Type B pancreatic cell (in vitro differentiated cells): Measurements from ENCODE around the gene KRTAP4-5. TPM values are rescaled to one million over a fixed set of nuclear protein-coding genes. Genes with fewer than 3 reads are reported as not detected.
"Not testable (repeated sequence)": the region's sequence is repeated elsewhere in the genome, so short reads cannot be mapped to it uniquely, and the experiment has no call there.

Source experiments
- DNase-seq: peaks from one replicate; pipeline ENCODE4 v3.0.0; 2021; ENCODE audit warnings: mixed read lengths; ENCODE audit not compliant: unreplicated experiment; ENCODE audit errors: extremely low spot score
- H3K27ac Mint-ChIP-seq: 2 replicates; pipeline ENCODE4 v1.8.0; 2021; ENCODE audit warnings: mild to moderate bottlenecking, mixed read lengths
- H3K27me3 Mint-ChIP-seq: 2 replicates; pipeline ENCODE4 v1.8.0; 2021; ENCODE audit warnings: mixed read lengths
- H3K36me3 Mint-ChIP-seq: 2 replicates; pipeline ENCODE4 v1.8.0; 2021; ENCODE audit warnings: mixed read lengths
- H3K4me1 Mint-ChIP-seq: one replicate; pipeline ENCODE4 v1.8.0; 2021; ENCODE audit warnings: mixed read lengths; ENCODE audit not compliant: unreplicated experiment
- H3K4me3 Mint-ChIP-seq: 2 replicates; pipeline ENCODE4 v1.8.0; 2021; ENCODE audit warnings: mild to moderate bottlenecking, mixed read lengths
- H3K9me3 Mint-ChIP-seq: 2 replicates; pipeline ENCODE4 v1.8.0; 2021; ENCODE audit warnings: mixed read lengths
- total RNA-seq: library from RNA; stranded (reverse); gene quantifications from 2 replicates; pipeline ENCODE4 v1.2.1, GENCODE V29; 2021; ENCODE audit warnings: low replicate concordance
- TF ChIP-seq, protein P1 (sequence below): fragments of 200-600 bp; sonication (generic); conservative IDR thresholded peaks from 2 replicates; pipeline ENCODE4 v1.5.0; 2021; ENCODE audit warnings: antibody characterized with exemption, mild to moderate bottlenecking

KRTAP4-5 gene
- total RNA-seq, 1 donor from 2014 or later: not detected

DNA sequence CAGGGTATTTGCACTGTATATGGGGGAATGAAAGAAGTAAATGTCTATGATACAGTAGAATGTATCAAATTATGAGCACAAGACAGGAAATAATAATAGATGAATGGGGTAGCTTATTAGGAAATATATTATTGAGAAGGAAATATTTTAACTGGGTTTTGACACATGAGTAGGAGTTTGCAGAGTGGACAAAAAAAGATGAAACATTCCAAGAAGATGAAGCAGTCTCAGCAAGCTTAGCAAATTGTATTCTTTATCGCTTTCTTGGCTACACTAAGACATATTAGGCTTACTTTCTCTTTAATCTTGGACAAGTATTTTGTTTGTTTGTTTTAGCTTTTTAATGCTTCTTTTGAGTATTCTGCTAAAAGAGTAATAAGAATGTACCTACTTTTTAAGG, 45.7 kb downstream of the KRTAP4-5 start:
- Mint-ChIP-seq H3K36me3 (peaks cover 5% of the 10 kb centered on the region), H3K27me3 (no peaks in the 10 kb centered on the region), H3K9me3 (peaks cover 10% of the 10 kb centered on the region), H3K27ac (no peak overlapping the region), H3K4me3 (no peak overlapping the region), H3K4me1 (peaks cover 14% of the 10 kb centered on the region)
- TF ChIP-seq, protein P1, sequence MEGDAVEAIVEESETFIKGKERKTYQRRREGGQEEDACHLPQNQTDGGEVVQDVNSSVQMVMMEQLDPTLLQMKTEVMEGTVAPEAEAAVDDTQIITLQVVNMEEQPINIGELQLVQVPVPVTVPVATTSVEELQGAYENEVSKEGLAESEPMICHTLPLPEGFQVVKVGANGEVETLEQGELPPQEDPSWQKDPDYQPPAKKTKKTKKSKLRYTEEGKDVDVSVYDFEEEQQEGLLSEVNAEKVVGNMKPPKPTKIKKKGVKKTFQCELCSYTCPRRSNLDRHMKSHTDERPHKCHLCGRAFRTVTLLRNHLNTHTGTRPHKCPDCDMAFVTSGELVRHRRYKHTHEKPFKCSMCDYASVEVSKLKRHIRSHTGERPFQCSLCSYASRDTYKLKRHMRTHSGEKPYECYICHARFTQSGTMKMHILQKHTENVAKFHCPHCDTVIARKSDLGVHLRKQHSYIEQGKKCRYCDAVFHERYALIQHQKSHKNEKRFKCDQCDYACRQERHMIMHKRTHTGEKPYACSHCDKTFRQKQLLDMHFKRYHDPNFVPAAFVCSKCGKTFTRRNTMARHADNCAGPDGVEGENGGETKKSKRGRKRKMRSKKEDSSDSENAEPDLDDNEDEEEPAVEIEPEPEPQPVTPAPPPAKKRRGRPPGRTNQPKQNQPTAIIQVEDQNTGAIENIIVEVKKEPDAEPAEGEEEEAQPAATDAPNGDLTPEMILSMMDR: no peak
- no peak for DNase-seq

DNA sequence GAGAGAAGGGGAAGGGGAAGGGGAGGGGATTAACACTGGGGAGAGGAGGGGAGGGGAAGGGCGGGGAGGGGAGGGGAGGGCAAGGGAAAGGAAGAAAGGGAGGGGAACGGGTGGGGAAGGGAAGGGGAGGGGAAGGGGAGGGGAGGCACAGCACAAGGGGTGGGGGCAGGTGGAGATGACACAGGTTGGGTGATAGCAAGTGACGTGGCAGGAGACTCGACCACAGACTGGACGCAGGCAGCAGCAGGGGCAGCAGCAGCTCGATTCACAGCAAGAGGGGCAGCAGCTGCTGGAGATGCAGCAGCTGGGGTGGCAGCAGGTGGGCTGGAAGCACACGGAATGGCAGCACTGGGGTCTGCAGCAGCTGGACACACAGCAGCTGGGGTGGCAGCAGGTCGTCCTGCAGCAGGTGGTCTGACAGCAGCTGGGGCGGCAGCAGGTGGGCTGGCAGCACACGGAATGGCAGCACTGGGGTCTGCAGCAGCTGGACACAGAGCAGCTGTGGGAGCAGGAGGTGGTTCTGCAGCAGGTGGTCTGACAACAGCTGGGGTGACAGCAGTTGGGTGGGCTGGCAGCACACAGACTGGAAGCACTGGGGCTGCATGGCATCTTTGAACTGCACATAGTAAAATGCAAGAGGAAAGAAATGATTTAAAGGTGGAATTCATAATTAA, 47.9 kb downstream of the KRTAP4-5 start, which contains the start of gene KRTAP4-16:
Gene KRTAP4-16 (minus strand): TSS at position 624 of the 674 bp plus-strand sequence. CDS start 0 bp downstream, at position 624.
- no peak for DNase-seq
- no peak within 1 kb of the TSS for H3K4me3 Mint-ChIP-seq
- H3K27me3 Mint-ChIP-seq: no peaks in the 10 kb centered on the region
- TF ChIP-seq, protein P1: no peak
- peaks cover 14% of the 10 kb centered on the region for H3K4me1 Mint-ChIP-seq
- peaks cover 5% of the 10 kb centered on the region for H3K36me3 Mint-ChIP-seq
- peaks cover 6% of the 10 kb centered on the region for H3K9me3 Mint-ChIP-seq
- H3K27ac Mint-ChIP-seq: no peak within 1 kb of the TSS

DNA sequence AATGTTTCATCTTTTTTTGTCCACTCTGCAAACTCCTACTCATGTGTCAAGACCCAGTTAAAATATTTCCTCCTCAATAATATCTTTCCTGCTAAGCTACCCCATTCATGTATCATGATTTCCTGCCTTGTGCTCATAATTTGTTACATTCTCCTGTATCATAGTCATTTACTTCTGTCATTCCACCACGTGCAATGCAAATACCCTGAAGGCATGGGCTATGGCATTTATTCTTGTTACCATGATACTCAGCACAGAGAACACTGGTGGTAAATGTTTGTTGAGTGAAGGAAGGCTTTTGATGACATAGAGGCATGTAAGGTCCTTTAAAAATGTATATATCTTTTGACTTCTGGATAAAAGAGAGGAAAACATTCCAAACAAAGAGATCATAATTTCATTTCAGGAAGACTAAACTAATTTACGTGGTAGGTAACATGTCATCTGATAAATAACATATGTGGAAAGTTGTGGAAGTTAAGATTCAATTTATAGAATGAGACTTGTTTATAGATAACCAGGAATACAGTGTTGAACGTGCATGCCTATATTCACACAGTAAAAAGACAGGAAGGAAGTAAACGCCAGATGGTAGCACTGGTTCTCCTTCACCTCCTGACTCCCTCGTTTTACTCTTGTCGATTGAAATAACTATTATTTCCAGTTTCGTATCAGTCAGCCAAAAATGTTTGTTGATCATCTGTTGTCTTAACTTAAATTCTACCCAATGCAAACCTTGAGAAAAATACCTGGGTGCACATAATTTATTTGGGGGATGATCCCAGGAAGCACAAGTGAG, 49.7 kb downstream of the KRTAP4-5 start:
- Mint-ChIP-seq H3K4me3 (peak overlapping the region; percentile 46), H3K27ac (peak overlapping the region; percentile 79), H3K4me1 (peaks cover 13% of the 10 kb centered on the region)
- not testable (repeated sequence) for DNase-seq, H3K36me3 Mint-ChIP-seq, H3K9me3 Mint-ChIP-seq, H3K27me3 Mint-ChIP-seq

Other genes with a start within 250 kb of the KRTAP4-5 start
- gene KRT23, start 212.2 kb downstream of the KRTAP4-5 start, total RNA-seq: 49.7 and 464 TPM in 2 replicates
- 0.70 and 1.0 TPM in 2 replicates for gene KRT39, start 182.9 kb downstream of the KRTAP4-5 start, total RNA-seq
- gene KRT40, start 165.5 kb downstream of the KRTAP4-5 start, total RNA-seq: 2.3 and 5.5 TPM in 2 replicates
- not detected in 2 replicates for gene KRTAP3-3, start 155.7 kb downstream of the KRTAP4-5 start, total RNA-seq
- not detected in 2 replicates for gene KRTAP3-2, start 149.9 kb downstream of the KRTAP4-5 start, total RNA-seq
- 1.7 TPM in 1 of 2 replicates, not detected in the other for gene KRTAP3-1, start 140.7 kb downstream of the KRTAP4-5 start, total RNA-seq
- not detected in 2 replicates for gene KRTAP1-5, start 122.6 kb downstream of the KRTAP4-5 start, total RNA-seq
- gene KRTAP1-4, start 119.6 kb downstream of the KRTAP4-5 start, total RNA-seq: not detected in 2 replicates
- gene KRTAP1-3, start 115.0 kb downstream of the KRTAP4-5 start, total RNA-seq: not detected in 2 replicates
- gene KRTAP1-1, start 108.4 kb downstream of the KRTAP4-5 start, total RNA-seq: not detected in 2 replicates
- not detected in 2 replicates for gene KRTAP2-1, start 102.5 kb downstream of the KRTAP4-5 start, total RNA-seq
- gene KRTAP2-2, start 94.6 kb downstream of the KRTAP4-5 start, total RNA-seq: not detected in 2 replicates
- 0.98 TPM in 1 of 2 replicates, not detected in the other for gene KRTAP2-3, start 89.7 kb downstream of the KRTAP4-5 start, total RNA-seq
- gene KRTAP2-4, start 83.9 kb downstream of the KRTAP4-5 start, total RNA-seq: not detected in 2 replicates
- gene KRTAP4-7, start 65.7 kb downstream of the KRTAP4-5 start, total RNA-seq: not detected in 2 replicates
- not detected in 2 replicates for gene KRTAP4-8, start 51.7 kb downstream of the KRTAP4-5 start, total RNA-seq
- not detected in 2 replicates for gene KRTAP4-16, start 47.6 kb downstream of the KRTAP4-5 start, total RNA-seq
- not detected in 2 replicates for gene KRTAP4-9, start 44.4 kb downstream of the KRTAP4-5 start, total RNA-seq
- not detected in 2 replicates for gene KRTAP4-11, start 31.5 kb downstream of the KRTAP4-5 start, total RNA-seq
- gene KRTAP4-12, start 25.6 kb downstream of the KRTAP4-5 start, total RNA-seq: not detected in 2 replicates
- not detected in 2 replicates for gene KRTAP4-6, start 9.3 kb downstream of the KRTAP4-5 start, total RNA-seq
- gene KRTAP4-4, start 10.9 kb upstream of the KRTAP4-5 start, total RNA-seq: not detected in 2 replicates
- gene KRTAP4-3, start 18.4 kb upstream of the KRTAP4-5 start, total RNA-seq: not detected in 2 replicates
- not detected in 2 replicates for gene KRTAP4-2, start 28.4 kb upstream of the KRTAP4-5 start, total RNA-seq
- gene KRTAP4-1, start 35.1 kb upstream of the KRTAP4-5 start, total RNA-seq: not detected in 2 replicates
- gene KRTAP9-1, start 40.1 kb upstream of the KRTAP4-5 start, total RNA-seq: not detected in 2 replicates
- not detected in 2 replicates for gene KRTAP9-2, start 76.8 kb upstream of the KRTAP4-5 start, total RNA-seq
- gene KRTAP9-3, start 82.6 kb upstream of the KRTAP4-5 start, total RNA-seq: not detected in 2 replicates
- not detected in 2 replicates for gene KRTAP9-8, start 88.2 kb upstream of the KRTAP4-5 start, total RNA-seq
- not detected in 2 replicates for gene KRTAP9-4, start 99.9 kb upstream of the KRTAP4-5 start, total RNA-seq
- not detected in 2 replicates for gene KRTAP9-9, start 105.6 kb upstream of the KRTAP4-5 start, total RNA-seq
- not detected in 2 replicates for gene KRTAP9-6, start 115.6 kb upstream of the KRTAP4-5 start, total RNA-seq
- gene KRTAP9-7, start 125.9 kb upstream of the KRTAP4-5 start, total RNA-seq: not detected in 2 replicates
- gene KRTAP29-1, start 153.0 kb upstream of the KRTAP4-5 start, total RNA-seq: not detected in 2 replicates
- gene KRTAP16-1, start 159.5 kb upstream of the KRTAP4-5 start, total RNA-seq: not detected in 2 replicates
- gene KRTAP17-1, start 165.9 kb upstream of the KRTAP4-5 start, total RNA-seq: not detected in 2 replicates
- gene KRT33A, start 201.0 kb upstream of the KRTAP4-5 start, total RNA-seq: 0.24 and 1.9 TPM in 2 replicates
- not detected in 2 replicates for gene KRT33B, start 220.0 kb upstream of the KRTAP4-5 start, total RNA-seq
- not detected in 2 replicates for gene KRT34, start 232.5 kb upstream of the KRTAP4-5 start, total RNA-seq
- 0.79 TPM in 1 of 2 replicates, not detected in the other for gene KRT31, start 247.8 kb upstream of the KRTAP4-5 start, total RNA-seq